ENCODE results near the gene NFIC. TPM values are rescaled to one million over a fixed set of nuclear protein-coding genes. Genes with fewer than 3 reads are reported as not detected.

Gene NFIC
- total RNA-seq, 1 donor = 79.5 TPM

DNA sequence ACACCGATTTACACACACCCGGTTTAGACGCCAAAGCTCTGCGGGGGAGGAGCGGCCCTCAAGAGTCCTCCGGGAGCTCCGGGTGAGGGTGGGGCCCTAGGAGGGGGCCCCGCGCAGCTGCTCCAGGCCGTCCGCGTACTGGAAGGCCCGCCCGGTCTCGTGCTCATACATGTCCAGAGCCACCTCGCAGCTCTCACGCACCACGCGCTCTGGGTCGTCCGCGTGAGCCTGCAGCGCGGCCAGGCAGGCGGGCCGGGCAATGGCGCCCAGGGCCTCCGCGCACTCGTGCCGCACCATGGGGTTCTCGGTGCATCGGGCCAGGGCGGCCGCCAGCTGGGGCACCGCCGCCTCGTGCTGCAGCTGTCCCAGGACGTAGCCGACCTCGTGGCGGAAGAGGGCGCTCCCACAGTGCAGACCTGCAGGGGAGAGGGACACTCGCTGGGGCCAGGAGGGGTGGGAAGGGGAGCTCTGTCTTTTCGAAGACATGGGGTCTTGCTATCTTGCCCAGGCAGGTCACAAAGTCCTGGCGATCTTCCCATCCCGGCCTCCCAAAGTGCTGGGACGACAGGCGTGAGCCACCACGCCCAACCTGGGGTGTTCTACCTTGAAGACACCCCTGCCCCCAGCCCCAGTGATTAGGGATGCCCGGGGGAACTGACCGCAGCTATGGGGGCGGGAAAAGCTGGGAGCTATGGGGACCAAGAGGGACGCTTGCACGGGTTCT is 125.2 kb downstream of the NFIC start:
- TF ChIP-seq, protein P1, sequence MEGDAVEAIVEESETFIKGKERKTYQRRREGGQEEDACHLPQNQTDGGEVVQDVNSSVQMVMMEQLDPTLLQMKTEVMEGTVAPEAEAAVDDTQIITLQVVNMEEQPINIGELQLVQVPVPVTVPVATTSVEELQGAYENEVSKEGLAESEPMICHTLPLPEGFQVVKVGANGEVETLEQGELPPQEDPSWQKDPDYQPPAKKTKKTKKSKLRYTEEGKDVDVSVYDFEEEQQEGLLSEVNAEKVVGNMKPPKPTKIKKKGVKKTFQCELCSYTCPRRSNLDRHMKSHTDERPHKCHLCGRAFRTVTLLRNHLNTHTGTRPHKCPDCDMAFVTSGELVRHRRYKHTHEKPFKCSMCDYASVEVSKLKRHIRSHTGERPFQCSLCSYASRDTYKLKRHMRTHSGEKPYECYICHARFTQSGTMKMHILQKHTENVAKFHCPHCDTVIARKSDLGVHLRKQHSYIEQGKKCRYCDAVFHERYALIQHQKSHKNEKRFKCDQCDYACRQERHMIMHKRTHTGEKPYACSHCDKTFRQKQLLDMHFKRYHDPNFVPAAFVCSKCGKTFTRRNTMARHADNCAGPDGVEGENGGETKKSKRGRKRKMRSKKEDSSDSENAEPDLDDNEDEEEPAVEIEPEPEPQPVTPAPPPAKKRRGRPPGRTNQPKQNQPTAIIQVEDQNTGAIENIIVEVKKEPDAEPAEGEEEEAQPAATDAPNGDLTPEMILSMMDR (IDR thresholded peaks at IDR 0.05; ENCODE audit: insufficient read depth, low read length) = no peak
- no peak overlapping the region for H3K4me3 ChIP-seq (ENCODE audit: low read depth, low read length)
- no peak for DNase-seq (ENCODE audit: low read depth)

DNA sequence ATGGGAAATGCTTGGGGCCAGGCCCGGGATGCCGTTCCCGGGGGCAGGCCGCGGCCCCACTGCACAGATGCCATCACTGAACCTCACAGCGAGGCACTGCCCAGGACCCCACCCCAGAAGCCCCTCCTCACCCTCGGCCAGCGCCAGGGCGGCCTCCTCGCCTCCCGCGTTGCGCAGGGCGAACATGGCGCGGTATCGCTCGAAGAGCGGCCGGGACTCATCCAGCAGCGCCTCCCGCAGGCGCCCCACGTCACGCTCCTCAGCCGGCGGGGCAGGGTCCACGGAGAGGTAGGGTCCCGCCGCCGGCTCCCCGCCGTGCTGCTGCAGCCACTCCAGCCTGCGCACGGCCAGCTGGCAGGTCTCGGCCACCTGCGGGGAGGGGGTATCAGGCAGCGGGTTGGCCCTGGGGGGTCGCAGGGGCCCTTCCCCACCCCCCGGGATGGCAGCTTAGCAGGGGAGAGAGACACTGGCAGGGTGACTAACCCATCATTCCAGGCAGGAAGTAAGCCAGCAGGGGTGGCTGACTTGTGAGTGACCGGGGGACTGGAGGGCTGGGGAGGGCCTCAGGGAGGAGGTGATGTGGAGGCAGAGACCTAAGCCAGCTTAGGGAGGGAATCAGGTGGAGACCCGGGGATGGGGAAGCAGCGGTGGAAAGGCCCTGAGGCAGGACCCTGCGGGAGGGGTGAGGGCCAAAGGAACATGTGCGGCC is 125.9 kb downstream of the NFIC start:
- TF ChIP-seq, protein P1 (IDR thresholded peaks at IDR 0.05; ENCODE audit: insufficient read depth, low read length) = no peak

DNA sequence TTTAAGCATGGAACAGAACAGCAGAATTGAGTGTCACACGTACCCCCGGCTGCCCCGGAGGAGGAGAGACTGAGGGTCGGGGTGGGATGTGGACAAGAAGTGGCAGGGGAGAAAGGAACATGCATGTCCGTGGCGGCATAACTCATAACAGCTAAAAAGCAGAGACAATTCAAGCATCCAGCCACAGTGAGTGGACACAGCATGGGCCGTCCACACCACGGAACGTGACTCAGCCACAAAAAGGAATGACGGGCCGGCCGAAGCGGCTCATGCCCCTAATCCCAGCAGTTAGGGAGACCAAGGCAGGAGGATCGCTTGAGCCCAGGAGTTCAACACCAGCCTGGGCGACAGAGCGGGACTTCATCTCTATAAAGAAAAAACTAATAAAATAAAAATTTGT is 126.5 kb downstream of the NFIC start:
- DNase-seq (ENCODE audit: low read depth) = no peak
- no peak overlapping the region for H3K4me3 ChIP-seq (ENCODE audit: low read depth, low read length)
- TF ChIP-seq, protein P1 (IDR thresholded peaks at IDR 0.05; ENCODE audit: insufficient read depth, low read length) = no peak

More for the DNA sequence above, 125.9 kb downstream of the NFIC start:
- H3K4me3 ChIP-seq (ENCODE audit: low read depth, low read length) = no peak overlapping the region
- no peak for DNase-seq (ENCODE audit: low read depth)

DNA sequence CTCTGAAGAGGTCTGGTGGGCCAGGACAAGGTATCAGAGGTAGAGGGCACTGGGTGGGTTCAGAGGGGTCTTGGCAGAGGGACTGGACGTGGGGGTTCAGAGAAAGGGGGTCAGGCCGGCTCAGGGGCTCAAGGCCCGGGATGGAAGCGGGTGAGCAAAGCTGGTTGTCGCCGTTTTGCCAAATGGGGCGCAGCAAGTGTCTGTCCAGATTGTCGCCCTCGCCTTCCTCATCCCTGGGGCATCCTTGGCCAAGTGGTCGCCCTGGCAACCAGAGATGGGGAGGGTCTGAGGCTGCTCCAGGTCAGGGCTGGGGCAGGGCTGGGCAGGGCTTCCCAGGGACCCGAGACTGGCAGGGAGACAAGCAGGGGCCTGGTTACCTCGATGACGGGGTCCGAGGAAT is 127.3 kb downstream of the NFIC start:
- DNase-seq (ENCODE audit: low read depth) = no peak
- no peak overlapping the region for H3K4me3 ChIP-seq (ENCODE audit: low read depth, low read length)
- TF ChIP-seq, protein P1 (IDR thresholded peaks at IDR 0.05; ENCODE audit: insufficient read depth, low read length) = no peak

DNA sequence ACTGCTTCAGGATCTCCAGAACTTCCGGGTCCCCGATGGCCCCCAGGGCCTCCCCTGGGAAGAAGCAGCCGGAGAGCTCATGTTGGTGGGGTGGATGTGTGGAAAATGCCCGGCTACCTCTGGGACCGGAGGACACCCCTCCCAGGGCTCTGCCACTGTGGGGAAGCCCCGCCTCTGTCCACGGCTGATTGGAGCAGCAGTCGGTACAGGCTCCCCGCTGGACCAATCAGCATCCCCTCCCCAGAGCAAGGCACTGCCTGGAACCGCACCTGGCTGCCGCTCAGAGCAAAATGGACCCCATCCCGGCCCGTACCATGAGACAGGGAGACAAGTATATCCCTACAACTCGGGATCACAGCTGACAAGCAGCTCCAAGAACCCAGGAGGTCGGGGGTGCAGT is 127.7 kb downstream of the NFIC start:
- DNase-seq (ENCODE audit: low read depth) = no peak
- TF ChIP-seq, protein P1 (IDR thresholded peaks at IDR 0.05; ENCODE audit: insufficient read depth, low read length) = no peak
- no peak overlapping the region for H3K4me3 ChIP-seq (ENCODE audit: low read depth, low read length)

DNA sequence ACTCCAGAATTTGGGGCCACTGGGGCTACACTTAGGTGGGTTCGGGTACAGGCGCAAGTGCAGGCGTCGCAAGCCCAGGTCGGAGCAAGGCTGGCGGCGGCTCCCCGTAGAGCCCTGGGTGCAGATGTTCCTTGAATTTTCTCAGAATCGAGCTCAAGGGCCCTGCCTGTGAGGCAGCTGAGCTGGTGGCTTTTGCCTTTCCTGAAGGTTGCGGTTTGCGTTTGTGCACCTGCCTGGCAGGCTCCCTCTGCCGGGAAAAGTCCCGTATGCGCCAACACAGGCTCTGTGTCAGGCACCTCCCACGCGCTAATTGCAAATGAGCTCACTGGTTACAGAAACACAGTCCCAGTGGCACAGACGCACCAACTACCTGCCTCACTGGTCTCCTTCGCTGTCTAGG is 128.2 kb downstream of the NFIC start:
- TF ChIP-seq, protein P1 (IDR thresholded peaks at IDR 0.05; ENCODE audit: insufficient read depth, low read length) = no peak
- DNase-seq (ENCODE audit: low read depth) = no peak
- H3K4me3 ChIP-seq (ENCODE audit: low read depth, low read length) = no peak overlapping the region
